Stimulated activated naive B cell treated with anti-CD40 and anti-IgM and Interleukin-4, amounts not matched to agents 10 μg/mL and 1 μg/mL and 100 μg/mL, for 72 hours (primary cell): ENCODE data around the gene TMEM182.

Source experiments
- ATAC-seq, 2 donors: fragments of 150-1000 bp; cut with Tn5 transposase; replicated peaks; 2 replicates each; pipeline ENCODE4 v1.10.0; 2021; ENCODE audit warnings: moderate library complexity in 1 of 2
- DNase-seq: peaks from one replicate; pipeline ENCODE4 v3.0.0; 2021
- H3K27ac Mint-ChIP-seq: one replicate; pipeline ENCODE4 v1.8.0; 2022; ENCODE audit warnings: mild to moderate bottlenecking, mixed read lengths
- H3K27me3 Mint-ChIP-seq, 2 donors: one replicate each; pipeline ENCODE4 v1.8.0; 2022; ENCODE audit warnings: mixed read lengths in 2 of 2
- H3K36me3 Mint-ChIP-seq, 2 donors: one replicate each; pipeline ENCODE4 v1.8.0; 2022; ENCODE audit warnings: mixed read lengths in 2 of 2, mild to moderate bottlenecking in 1 of 2
- H3K4me1 Mint-ChIP-seq, 2 donors: one replicate each; pipeline ENCODE4 v1.8.0; 2022; ENCODE audit warnings: mixed read lengths in 2 of 2, mild to moderate bottlenecking in 1 of 2
- H3K4me3 Mint-ChIP-seq, 2 donors: one replicate each; pipeline ENCODE4 v1.8.0; 2022; ENCODE audit warnings: mild to moderate bottlenecking in 2 of 2, mixed read lengths in 2 of 2, moderate library complexity in 1 of 2
- H3K9me3 Mint-ChIP-seq, 2 donors: one replicate each; pipeline ENCODE4 v1.8.0; 2022; ENCODE audit warnings: mixed read lengths in 2 of 2, mild to moderate bottlenecking in 1 of 2

The TMEM182 gene

DNA sequence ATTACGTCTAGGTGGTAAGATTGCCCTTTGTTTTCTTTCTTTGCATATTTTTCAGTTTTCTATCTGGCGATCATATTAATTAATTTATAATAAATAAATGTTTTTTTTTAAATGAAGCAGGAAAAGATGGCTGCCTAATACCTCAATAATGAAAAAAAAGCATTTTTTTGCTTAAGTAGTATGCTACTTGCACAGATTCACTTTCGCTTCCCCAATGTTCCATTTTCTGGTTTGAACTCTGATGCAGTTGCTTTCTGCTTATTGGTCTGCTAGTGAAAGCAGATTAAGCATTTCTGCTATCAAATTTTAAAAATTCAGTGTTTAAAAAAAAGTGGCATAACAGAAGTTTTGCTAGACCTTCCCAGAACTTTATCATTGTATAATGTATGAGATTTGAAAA is 11.9 kb upstream of the TMEM182 start:
- Mint-ChIP-seq H3K4me3 (no peak overlapping the region), H3K27ac (no peak overlapping the region), H3K9me3 (peaks cover 1 to 2% of the 10 kb centered on the region in 2 donors), H3K36me3 (peaks cover 2 to 6% of the 10 kb centered on the region in 2 donors), H3K27me3 (no peaks in the 10 kb centered on the region), H3K4me1 (peaks cover 0 to 6% of the 10 kb centered on the region in 2 donors)
- ATAC-seq, result no peak
- DNase-seq, result no peak

DNA sequence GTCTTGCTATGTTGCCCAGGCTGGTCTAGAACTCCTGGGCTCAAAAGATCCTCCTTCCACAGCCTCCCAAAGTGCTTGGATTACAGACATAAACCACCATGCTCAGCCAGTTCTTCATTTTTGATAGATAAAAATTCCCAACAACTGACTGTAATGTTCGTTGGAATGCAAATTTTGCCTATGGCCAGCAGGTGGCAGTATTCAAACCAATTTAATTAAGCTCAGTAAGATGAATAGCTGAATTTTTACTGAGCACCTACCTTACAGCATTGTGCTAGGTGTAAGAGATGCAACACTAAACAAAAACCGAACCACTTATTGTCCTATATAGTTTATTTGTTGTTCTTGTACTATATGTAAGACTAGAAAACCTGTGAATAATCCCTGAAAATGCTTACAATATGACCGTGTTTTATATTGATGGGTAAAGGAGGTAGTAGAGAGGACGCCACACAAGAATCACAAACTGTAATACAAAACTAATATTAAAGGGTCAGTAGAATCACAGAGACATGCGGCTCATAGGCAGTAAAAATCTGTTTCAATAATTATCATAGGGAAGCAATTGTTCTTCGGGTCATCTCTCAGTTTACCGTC is 8.2 kb upstream of the TMEM182 start:
- Mint-ChIP-seq H3K27ac (no peak overlapping the region), H3K27me3 (no peaks in the 10 kb centered on the region), H3K9me3 (no peaks in the 10 kb centered on the region), H3K36me3 (peaks cover 2 to 5% of the 10 kb centered on the region in 2 donors), H3K4me3 (no peak overlapping the region), H3K4me1 (peaks cover 0 to 6% of the 10 kb centered on the region in 2 donors)
- ATAC-seq, result peak in 1 of 2 donors; percentile 49
- no peak for DNase-seq

DNA sequence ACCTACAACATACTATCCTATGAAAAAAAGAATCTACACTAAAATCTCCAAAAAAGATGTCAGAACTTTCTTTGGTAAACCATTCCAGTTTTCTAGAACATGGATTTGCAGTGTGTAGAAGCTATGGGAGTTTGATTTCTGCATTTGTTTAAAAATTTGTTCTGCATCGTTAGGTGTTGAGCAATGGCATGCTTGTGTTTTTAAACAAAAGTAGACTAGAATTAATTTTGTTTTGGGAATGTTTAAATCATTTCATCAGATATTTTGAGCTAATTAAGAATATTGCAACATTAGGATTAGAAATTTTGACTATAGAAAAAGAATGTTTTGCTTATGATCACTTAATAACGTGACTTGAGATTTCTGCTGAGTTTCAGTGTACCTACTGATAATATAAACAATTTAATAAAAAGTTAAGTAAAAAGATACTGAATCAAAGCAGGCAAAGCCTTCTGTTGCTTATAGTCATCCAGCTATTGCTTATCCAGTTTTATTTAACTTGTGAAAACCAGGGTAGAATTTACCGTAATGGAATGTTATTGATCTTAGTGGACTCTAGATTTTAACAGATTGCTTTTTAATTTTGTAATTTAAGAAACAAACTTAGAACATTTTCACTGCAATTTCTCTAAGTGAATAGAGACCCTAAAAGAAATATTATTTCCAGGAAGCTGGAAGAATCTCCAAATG is 7.2 kb upstream of the TMEM182 start:
- ATAC-seq (no peak), DNase-seq (no peak)
- Mint-ChIP-seq H3K27me3 (no peaks in the 10 kb centered on the region), H3K4me3 (no peak overlapping the region), H3K9me3 (no peaks in the 10 kb centered on the region), H3K36me3 (peaks cover 2 to 5% of the 10 kb centered on the region in 2 donors), H3K4me1 (peaks cover 0 to 6% of the 10 kb centered on the region in 2 donors), H3K27ac (no peak overlapping the region)

GRCh38 chr2:102755284-102755683 is 6.5 kb upstream of the TMEM182 start:
- no peaks in the 10 kb centered on the region for H3K9me3 Mint-ChIP-seq

GRCh38 chr2:102758439-102758838 is 3.4 kb upstream of the TMEM182 start:
- DNase-seq (no peak), ATAC-seq (no peak)
- Mint-ChIP-seq H3K9me3 (no peaks in the 10 kb centered on the region), H3K4me1 (no peaks in the 10 kb centered on the region), H3K27ac (no peak overlapping the region), H3K36me3 (peaks cover 8 to 11% of the 10 kb centered on the region in 2 donors), H3K27me3 (no peaks in the 10 kb centered on the region), H3K4me3 (no peak overlapping the region)

More at GRCh38 chr2:102755284-102755683, 6.5 kb upstream of the TMEM182 start:
- ATAC-seq (no peak), DNase-seq (no peak)
- peaks cover 0 to 5% of the 10 kb centered on the region in 2 donors for H3K4me1 Mint-ChIP-seq
- H3K27ac Mint-ChIP-seq, result no peak overlapping the region
- peaks cover 2 to 5% of the 10 kb centered on the region in 2 donors for H3K36me3 Mint-ChIP-seq
- no peaks in the 10 kb centered on the region for H3K27me3 Mint-ChIP-seq
- H3K4me3 Mint-ChIP-seq, result no peak overlapping the region

GRCh38 chr2:102764083-102764482 is 2.3 kb downstream of the TMEM182 start:
- DNase-seq, result no peak
- Mint-ChIP-seq H3K4me1 (no peaks in the 10 kb centered on the region), H3K27me3 (no peaks in the 10 kb centered on the region), H3K36me3 (peaks cover 18 to 28% of the 10 kb centered on the region in 2 donors), H3K4me3 (no peak overlapping the region), H3K9me3 (no peaks in the 10 kb centered on the region), H3K27ac (no peak overlapping the region)
- ATAC-seq, result no peak

DNA sequence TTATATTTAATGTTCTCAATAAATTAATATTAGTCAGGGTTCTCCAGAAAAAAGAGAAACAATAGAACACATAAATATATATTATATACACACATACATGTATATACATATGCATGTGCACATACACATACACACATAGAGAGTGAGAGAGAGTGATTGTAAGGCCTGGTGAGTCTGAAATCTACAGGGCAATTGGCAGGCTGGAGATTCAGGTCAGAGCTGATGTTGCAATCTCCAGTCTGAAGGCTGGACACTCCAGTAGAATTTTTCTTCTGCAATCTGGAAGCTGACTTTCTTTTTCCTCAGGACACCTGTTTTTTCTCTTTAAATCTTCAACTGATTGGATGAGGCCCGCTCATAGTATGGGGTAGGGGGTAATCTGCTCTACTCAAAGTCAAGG is 3.2 kb downstream of the TMEM182 start:
- DNase-seq, result no peak
- H3K27me3 Mint-ChIP-seq, result no peaks in the 10 kb centered on the region
- H3K36me3 Mint-ChIP-seq, result peaks cover 18 to 33% of the 10 kb centered on the region in 2 donors
- no peak for ATAC-seq
- no peak overlapping the region for H3K27ac Mint-ChIP-seq
- H3K9me3 Mint-ChIP-seq, result no peaks in the 10 kb centered on the region
- no peaks in the 10 kb centered on the region for H3K4me1 Mint-ChIP-seq
- no peak overlapping the region for H3K4me3 Mint-ChIP-seq

- no peaks in the 10 kb centered on the region for H3K27me3 Mint-ChIP-seq
- no peak overlapping the region for H3K27ac Mint-ChIP-seq
- ATAC-seq (no peak), DNase-seq (no peak)
- peaks cover 19 to 28% of the 10 kb centered on the region in 2 donors for H3K36me3 Mint-ChIP-seq
- H3K4me3 Mint-ChIP-seq, result no peak overlapping the region
- H3K9me3 Mint-ChIP-seq, result no peaks in the 10 kb centered on the region
- no peaks in the 10 kb centered on the region for H3K4me1 Mint-ChIP-seq
These were observed 6.4 kb downstream of the TMEM182 start for GRCh38 chr2:102768253-102768652.

DNA sequence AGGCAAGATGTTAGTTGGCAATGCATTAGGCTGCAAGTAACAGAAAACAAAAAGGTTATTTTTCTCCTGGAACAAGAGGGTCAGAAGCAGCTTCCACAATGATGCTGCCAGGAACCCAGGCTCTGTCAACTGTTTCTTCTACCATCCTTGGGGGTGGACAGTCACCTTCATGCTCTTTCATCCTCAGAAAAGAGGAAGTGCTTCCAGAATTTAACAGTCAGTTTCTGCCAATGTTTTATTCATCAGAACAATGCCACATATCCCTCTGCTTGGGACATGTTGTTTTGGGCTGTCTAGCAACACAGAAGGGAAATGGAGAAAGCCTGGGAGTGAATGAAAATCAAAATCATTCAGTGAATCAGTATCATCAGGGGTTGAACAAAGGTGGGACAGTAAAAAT is 7.1 kb downstream of the TMEM182 start:
- no peaks in the 10 kb centered on the region for H3K9me3 Mint-ChIP-seq
- DNase-seq (no peak), ATAC-seq (no peak)
- H3K27ac Mint-ChIP-seq, result no peak overlapping the region
- no peaks in the 10 kb centered on the region for H3K27me3 Mint-ChIP-seq
- peaks cover 18 to 28% of the 10 kb centered on the region in 2 donors for H3K36me3 Mint-ChIP-seq
- H3K4me3 Mint-ChIP-seq, result no peak overlapping the region
- H3K4me1 Mint-ChIP-seq, result no peaks in the 10 kb centered on the region

- Mint-ChIP-seq H3K27me3 (no peaks in the 10 kb centered on the region), H3K9me3 (no peaks in the 10 kb centered on the region), H3K36me3 (peaks cover 12 to 24% of the 10 kb centered on the region in 2 donors), H3K27ac (no peak overlapping the region), H3K4me3 (no peak overlapping the region), H3K4me1 (no peaks in the 10 kb centered on the region)
- DNase-seq, result no peak
- no peak for ATAC-seq
These were observed 8.7 kb downstream of the TMEM182 start for GRCh38 chr2:102770506-102770905.

- H3K4me1 Mint-ChIP-seq, result no peaks in the 10 kb centered on the region
- ATAC-seq (no peak), DNase-seq (no peak)
- H3K27me3 Mint-ChIP-seq, result no peaks in the 10 kb centered on the region
- no peak overlapping the region for H3K27ac Mint-ChIP-seq
- H3K4me3 Mint-ChIP-seq, result no peak overlapping the region
- no peaks in the 10 kb centered on the region for H3K9me3 Mint-ChIP-seq
- peaks cover 12 to 19% of the 10 kb centered on the region in 2 donors for H3K36me3 Mint-ChIP-seq
These were observed 9.3 kb downstream of the TMEM182 start for GRCh38 chr2:102771114-102771513.

- DNase-seq (no peak), ATAC-seq (no peak)
- no peak overlapping the region for H3K4me3 Mint-ChIP-seq
- H3K27me3 Mint-ChIP-seq, result no peaks in the 10 kb centered on the region
- no peak overlapping the region for H3K27ac Mint-ChIP-seq
- no peaks in the 10 kb centered on the region for H3K4me1 Mint-ChIP-seq
- H3K36me3 Mint-ChIP-seq, result peaks cover 15 to 27% of the 10 kb centered on the region in 2 donors
- H3K9me3 Mint-ChIP-seq, result no peaks in the 10 kb centered on the region
These were observed 10.8 kb downstream of the TMEM182 start for GRCh38 chr2:102772659-102773058.

GRCh38 chr2:102773149-102773705 is 11.4 kb downstream of the TMEM182 start:
- no peak overlapping the region for H3K27ac Mint-ChIP-seq

GRCh38 chr2:102778260-102778659 is 16.4 kb downstream of the TMEM182 start:
- no peak overlapping the region for H3K27ac Mint-ChIP-seq
- no peak for DNase-seq
- peaks cover 13 to 15% of the 10 kb centered on the region in 2 donors for H3K36me3 Mint-ChIP-seq
- ATAC-seq, result no peak
- no peaks in the 10 kb centered on the region for H3K27me3 Mint-ChIP-seq
- no peaks in the 10 kb centered on the region for H3K4me1 Mint-ChIP-seq
- no peak overlapping the region for H3K4me3 Mint-ChIP-seq
- no peaks in the 10 kb centered on the region for H3K9me3 Mint-ChIP-seq

More at GRCh38 chr2:102773149-102773705, 11.4 kb downstream of the TMEM182 start:
- no peak for ATAC-seq
- Mint-ChIP-seq H3K4me1 (no peaks in the 10 kb centered on the region), H3K9me3 (no peaks in the 10 kb centered on the region), H3K4me3 (no peak overlapping the region), H3K36me3 (peaks cover 16 to 22% of the 10 kb centered on the region in 2 donors), H3K27me3 (no peaks in the 10 kb centered on the region)
- no peak for DNase-seq

DNA sequence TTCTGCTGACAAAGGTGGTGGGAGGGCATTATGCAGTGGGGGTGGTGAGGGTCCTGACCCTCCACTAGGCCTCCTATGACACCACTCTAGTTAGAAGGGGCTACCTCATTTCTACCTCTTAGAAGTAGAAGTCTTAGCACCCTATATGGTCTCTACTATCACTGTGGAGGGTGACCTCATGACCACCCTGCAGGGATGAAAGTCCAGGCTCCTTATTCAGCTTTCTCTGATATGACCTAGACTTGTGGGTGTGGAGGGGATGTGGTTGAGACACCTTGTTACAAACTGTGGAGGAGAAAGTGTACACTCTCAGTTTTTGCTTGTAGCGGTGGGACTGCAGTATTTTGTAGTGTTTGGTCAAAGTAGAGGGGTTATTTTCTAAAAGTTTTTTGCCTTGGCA is 18.6 kb downstream of the TMEM182 start:
- Mint-ChIP-seq H3K4me1 (no peaks in the 10 kb centered on the region), H3K27me3 (no peaks in the 10 kb centered on the region), H3K4me3 (no peak overlapping the region), H3K36me3 (peaks cover 12 to 21% of the 10 kb centered on the region in 2 donors), H3K27ac (no peak overlapping the region), H3K9me3 (no peaks in the 10 kb centered on the region)
- DNase-seq, result no peak
- ATAC-seq, result no peak
